ENCODE results near the gene TASP1.

GRCh38 chr20:13610184-13610583, 28.5 kb downstream of the TASP1 start:
- TF ChIP-seq EP300 (IDR thresholded peaks at IDR 0.05; ENCODE audit: low read depth) (no peak), POLR2AphosphoS5 (IDR thresholded peaks at IDR 0.05) (no peak)

Measured in transverse colon (tissue), 3 donors.